H4 (cell line): ENCODE results near the gene ICE1. TPM values are rescaled to one million over a fixed set of nuclear protein-coding genes. Genes with fewer than 3 reads are reported as not detected.
"Not testable (repeated sequence)": the region's sequence is repeated elsewhere in the genome, so short reads cannot be mapped to it uniquely, and the experiment has no call there.

ENCODE experiments used
- DNase-seq: peaks from one replicate; pipeline ENCODE4 v3.0.0-alpha.2; 2015; ENCODE audit warnings: low spot score
- total RNA-seq: library from RNA; depleted of rRNA; stranded (reverse); fragments of >200 nt; shearing (Covaris generic); gene quantifications from 2 replicates; pipeline ENCODE4 v1.2.3, GENCODE V29; 2014; rRNA removed

The ICE1 gene
- total RNA-seq, result 14.1 and 19.1 TPM in 2 replicates

- peak; percentile 99 for DNase-seq
Measured at GRCh38 chr5:5421961-5422818, at the start of gene ICE1. TSS of gene ICE1 (plus strand) at chr5:5422677. CDS start at chr5:5422916, 239 bp downstream.

GRCh38 chr5:5372930-5373329 lies 49.5 kb upstream of the ICE1 start:
- no peak for DNase-seq

DNA sequence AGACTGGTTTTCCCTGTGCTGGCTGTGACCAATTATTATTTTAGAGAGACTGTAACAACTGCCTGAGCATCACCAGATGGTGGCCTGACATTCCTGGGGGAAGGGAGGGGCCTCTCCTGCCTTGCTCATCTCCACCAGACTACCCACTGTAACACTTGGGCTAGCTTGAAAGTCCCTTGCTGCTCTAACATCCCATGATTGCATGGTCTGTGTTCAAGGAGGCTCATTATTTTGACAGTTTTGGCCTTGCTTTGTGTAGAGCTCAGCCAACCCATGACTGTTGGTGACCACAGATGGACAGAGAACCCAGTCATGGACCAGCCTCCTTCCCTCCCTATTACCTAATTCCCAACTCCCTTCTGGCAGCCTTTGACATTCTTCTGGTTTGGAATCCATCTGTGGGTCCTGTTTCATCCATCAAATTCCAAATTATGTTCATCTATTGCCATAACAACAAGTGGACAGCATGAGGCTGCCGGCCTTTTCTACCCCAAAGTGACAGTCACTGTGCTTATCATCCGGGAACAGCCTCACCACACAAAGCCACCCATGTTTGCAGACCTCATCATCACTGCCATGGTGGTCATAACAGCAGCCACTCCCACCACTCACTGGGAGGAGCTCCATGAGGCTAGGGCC lies 49.0 kb upstream of the ICE1 start:
- no peak for DNase-seq

- peak; percentile 33 for DNase-seq
Measured at GRCh38 chr5:5374009-5374715, 48.3 kb upstream of the ICE1 start.

GRCh38 chr5:5377780-5378179 lies 44.7 kb upstream of the ICE1 start:
- no peak for DNase-seq

GRCh38 chr5:5378531-5378930 lies 43.9 kb upstream of the ICE1 start:
- no peak for DNase-seq

- DNase-seq, result no peak
Measured at GRCh38 chr5:5380298-5380697, 42.2 kb upstream of the ICE1 start.

- DNase-seq, result no peak
Measured at GRCh38 chr5:5381310-5381913, 41.1 kb upstream of the ICE1 start.

DNA sequence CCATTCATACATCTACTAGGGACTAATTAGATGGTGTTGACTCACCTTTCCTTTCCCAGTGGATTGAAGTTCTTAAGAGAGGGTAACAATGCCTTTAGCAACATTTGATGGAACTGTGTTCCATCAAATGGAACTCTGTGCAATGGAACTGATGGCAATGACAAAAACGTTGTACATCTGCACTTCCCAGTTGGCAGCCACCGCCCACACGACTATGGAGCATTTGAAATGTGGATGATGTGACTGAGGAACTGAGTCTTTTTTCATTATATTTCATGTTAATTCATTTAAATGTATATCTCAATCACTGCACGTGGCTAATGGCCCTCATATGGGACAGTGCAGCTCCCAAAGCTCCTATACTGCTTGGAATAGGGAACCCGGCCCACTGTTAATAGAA lies 39.0 kb upstream of the ICE1 start:
- no peak for DNase-seq

DNA sequence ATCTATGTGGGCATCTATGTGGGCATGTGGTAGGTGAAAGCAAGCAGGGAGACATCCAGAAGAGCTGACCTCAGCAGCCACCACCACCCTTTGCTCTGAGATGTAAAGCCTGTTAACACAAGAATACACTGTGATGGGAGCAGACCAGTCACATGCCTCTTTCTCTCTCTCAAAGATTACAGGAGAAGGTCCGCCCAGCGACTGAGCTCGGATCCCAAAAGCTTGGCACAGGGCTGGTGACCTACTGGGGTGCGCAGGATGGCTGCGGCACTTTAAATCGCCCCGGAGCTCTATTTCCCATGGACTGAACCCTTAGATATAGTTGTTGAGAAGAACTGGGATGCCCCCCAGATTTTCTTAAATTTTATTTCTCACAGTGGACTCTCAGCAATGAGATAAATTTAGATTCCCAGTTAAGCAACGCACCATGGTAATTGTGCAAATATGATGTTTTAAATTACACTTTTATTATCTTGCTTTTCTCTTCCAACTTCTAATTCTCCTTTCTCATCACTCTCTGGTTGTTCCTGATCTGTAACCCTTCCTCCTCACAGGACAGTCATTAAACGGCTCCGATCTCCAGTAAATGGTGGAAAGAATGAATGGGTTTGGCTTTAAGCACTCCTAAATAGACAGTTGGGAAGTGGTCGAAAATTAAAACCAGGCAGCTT lies 37.7 kb upstream of the ICE1 start:
- DNase-seq, result no peak

GRCh38 chr5:5385331-5385662 lies 37.2 kb upstream of the ICE1 start:
- DNase-seq, result no peak

GRCh38 chr5:5386329-5386728 lies 36.1 kb upstream of the ICE1 start:
- DNase-seq, result no peak

DNA sequence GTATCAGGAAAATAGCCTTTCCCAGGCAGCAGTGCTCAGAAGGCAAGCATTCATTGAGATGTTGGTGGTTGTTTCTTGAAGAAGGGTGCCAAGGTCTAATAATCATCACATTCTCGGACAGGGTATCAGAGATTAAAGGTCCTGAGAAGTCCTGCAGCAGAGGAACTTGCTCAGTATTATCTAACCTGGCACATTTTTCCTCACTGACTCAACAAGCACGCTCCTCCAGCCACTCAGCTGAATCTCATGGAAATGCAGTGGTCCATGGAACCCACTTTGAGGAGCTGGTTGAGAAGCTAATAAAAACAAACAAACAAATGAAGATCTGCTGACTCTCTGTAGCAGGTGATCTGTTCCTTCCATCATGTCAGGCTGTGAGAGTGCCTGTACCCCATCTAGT lies 35.3 kb upstream of the ICE1 start:
- no peak for DNase-seq

DNA sequence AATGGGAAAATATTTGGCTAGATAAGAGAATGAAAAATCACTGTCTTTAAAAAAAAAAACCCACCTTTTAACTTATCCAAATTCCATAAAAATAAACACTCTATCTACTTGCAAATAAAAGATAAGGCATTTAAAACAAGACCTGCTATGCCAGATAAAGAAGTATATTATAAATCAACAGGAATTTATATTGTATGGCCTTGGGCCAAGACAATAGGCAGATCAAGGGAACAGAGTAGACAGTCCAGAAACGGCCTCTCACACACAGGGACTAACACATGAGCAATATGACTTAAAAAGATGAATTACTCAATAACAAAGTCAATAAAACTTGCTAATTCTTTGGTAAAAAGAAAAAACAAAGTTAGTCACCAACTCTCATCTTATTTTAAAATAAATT lies 34.7 kb upstream of the ICE1 start:
- DNase-seq, result no peak

DNA sequence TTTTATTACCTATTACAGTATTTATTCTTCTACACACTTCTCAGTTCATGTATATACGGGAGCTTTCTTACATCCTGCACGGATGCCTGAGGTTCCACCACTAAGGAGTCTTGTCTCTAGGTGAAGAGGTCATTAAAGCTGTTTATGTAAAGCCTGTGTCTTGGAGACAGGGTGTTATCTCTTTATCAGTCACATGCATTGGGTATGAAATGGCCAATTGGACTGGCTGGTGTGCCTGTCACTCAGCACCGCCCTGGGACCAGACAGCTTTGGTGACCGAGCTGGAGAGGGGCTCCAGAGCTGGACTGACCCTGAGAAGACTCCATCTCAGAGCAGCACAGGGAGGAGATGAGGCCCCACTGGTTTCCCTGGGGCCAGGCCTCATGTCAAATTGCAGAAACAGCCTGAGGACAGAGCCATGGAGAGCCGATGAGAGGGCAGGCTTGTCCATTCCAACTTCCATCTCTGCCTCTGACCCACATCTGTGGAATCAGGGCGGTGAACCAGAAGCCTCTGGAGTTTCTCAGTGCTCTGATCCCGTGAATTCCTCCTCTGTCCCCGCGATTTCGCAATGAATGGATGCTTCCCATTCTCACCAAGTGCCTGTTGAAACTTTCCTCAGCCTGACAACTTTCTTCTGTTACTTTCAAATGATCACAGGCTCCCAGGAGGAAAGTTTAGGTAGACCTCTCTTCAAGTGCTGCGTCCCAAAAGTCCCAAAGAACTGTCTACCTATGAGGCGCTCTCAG lies 32.2 kb upstream of the ICE1 start:
- not testable (repeated sequence) for DNase-seq

- DNase-seq, result not testable (repeated sequence)
Measured at GRCh38 chr5:5392504-5392903, 30.0 kb upstream of the ICE1 start.

- peak; percentile 48 for DNase-seq
Measured at GRCh38 chr5:5394384-5394986, 28.0 kb upstream of the ICE1 start.

DNA sequence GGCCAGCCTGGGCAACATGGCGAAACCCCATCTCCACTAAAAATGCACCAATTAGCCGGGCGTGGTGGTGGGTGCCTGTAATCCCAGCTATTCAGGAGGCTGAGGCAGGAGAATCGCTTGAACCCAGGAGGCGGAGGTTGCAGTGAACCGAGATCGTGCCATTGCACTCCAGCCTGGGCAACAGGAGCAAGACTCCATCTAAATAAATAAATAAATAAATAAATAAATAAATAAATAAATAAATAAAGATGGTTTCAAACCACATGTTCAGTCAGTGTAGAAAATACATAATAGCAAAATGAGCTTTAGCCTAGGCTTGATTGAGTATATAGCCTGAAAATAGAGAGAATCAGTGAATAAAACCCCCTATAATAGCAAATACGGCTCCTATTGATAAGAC lies 27.4 kb upstream of the ICE1 start:
- DNase-seq, result not testable (repeated sequence)

DNA sequence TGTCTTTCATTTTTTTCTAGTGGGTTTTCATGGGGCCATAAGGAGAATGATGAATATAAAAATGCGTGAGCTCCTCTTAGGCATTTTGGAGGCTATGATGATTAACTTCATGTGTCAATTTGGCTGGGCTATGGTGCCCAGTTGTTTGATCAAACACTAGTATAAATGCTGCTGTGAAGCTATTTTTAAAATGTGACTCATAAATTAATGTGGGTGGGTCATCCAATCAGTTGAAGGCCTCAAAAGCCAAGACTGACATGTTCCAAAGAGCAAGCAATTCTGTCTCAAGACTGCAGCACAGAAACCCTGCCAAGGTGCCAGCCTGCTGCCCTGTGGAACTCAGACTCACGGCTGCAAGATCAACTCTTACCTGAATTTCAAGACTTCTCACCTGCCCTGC lies 24.4 kb upstream of the ICE1 start:
- no peak for DNase-seq

DNA sequence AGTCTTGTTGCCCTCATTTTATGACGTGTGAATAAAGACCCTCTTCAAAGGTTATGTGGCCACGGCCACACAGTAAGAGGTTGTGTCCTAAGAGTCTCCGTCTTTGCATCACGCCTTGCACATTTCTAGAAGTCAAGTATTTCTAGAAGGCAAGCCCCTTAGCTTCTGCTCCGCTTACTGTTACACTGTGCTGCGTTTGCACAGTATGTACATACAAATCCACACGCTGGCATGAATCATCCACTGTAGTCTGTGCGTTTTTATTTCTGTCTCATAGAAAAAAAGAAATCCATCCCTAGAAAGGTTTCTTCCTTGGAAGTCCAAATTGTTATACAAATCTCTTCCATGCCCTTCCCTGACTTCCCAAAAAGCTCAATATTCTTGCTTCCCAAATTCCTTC lies 21.4 kb upstream of the ICE1 start:
- DNase-seq, result no peak

- DNase-seq, result no peak
Measured at GRCh38 chr5:5403741-5404140, 18.7 kb upstream of the ICE1 start.
